NB4 (cell line): ENCODE data around the gene PTK6.

Source experiments
- DNase-seq: peaks from one replicate; pipeline ENCODE4 v3.0.0; 2010; ENCODE audit warnings: low read depth
- H3K4me3 ChIP-seq: one replicate; pipeline ENCODE4 v1.5.1; 2011; ENCODE audit warnings: mild to moderate bottlenecking, low read depth, low read length, moderate library complexity
- CTCF ChIP-seq: IDR thresholded peaks from one replicate; pipeline ENCODE4 v1.5.1; 2012; ENCODE audit warnings: low read depth, low read length
- MAX ChIP-seq: IDR thresholded peaks from 2 replicates; pipeline ENCODE4 v1.6.1; 2011; ENCODE audit warnings: low read depth, low read length
- MYC ChIP-seq: IDR thresholded peaks from 2 replicates; pipeline ENCODE4 v1.6.1; 2011; ENCODE audit warnings: low read depth, low read length
- POLR2A ChIP-seq: IDR thresholded peaks from 2 replicates; pipeline ENCODE4 v1.6.1; 2011; ENCODE audit warnings: mild to moderate bottlenecking; ENCODE audit not compliant: insufficient read length; ENCODE audit errors: extremely low read depth

Gene PTK6

DNA sequence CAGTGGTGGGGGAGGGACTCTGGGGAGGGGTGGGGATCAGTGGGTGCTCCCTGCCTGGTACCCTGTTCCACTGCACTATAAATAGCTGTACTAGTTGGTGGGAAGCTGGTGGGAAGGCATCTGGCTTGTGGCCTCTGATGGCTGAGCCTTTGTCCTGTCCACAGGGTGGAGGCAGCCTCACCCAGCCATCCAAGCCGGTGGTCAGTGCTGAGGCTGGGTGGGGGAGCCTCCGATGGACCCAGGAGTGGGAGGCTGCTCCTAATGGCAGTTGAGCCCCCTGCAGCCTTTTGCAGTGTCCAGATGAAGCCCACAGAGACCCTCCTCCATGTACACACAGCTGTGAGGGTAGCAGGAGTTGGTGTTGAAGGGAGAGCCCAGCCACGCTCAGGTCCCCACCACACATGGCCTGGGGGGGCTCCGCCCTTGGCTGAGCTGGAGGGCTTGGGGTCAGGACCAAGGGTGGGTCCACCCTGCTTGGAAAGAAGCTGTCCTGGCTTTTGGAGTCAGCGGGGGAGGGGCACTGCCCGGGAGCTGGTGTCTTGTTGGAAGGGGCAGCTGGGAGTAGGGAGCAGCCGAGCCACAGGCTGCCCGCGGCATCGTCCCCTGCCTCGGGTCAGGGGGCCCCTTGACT, 14.1 kb downstream of the PTK6 start:
- no peak for DNase-seq
- H3K4me3 ChIP-seq = no peak overlapping the region
- TF ChIP-seq POLR2A (no peak), CTCF (no peak), MAX (no peak), MYC (no peak)

DNA sequence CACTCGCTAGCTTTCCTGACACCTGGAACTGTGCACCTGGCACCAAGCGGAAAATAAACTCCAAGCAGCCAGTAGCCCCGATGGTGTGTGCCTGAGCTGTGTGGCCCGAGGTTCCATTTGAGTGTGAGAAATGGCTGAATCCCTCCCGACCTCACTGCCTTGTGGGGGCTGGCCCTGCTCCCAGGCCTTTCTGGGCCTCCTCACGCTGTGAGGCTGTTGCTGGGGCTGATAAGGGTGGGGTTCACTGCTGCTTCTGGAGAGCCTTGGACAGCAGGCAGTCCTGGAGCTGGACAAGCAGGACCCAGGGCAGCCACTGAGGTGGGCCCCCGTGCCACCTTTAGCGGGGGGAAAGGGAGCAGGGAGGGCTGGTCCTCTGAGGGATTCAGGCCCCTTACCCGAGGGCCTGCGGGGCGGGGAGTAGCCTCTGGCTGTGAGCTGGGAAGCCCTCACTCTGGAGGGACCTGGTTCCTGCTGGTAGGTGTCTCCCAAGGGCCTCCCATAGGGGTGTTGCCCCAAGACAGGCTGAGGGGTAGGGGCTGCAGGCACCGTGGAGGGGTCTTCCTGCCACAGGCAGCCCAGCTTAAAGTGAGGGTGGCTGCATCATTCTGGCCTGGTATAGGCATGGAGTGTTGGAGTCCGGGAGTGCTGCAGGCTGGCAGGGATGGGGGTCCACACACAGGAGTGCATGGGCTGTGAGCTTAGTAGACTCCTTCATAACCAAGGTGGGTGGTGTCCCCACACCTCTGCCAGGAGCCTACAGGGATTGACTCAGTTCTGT, 14.9 kb downstream of the PTK6 start:
- no peak overlapping the region for H3K4me3 ChIP-seq
- DNase-seq = no peak

DNA sequence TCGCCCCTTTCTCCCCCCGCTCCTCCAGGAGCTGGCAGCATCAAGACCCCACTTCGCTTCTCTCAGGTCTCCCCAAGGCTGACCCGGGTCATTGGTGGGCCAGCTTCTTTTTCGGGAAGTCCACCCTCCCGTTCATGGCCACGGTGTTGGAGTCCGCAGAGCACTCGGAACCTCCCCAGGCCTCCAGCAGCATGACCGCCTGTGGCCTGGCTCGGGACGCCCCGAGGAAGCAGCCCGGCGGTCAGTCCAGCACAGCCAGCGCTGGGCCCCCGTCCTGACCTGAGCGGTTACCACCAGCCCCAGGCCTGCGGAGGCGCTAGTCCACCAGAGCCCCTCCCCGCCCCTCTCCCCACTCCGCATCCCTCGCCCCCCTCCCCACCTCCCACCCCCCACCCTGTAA, 15.6 kb downstream of the PTK6 start:
- TF ChIP-seq POLR2A = no peak
- no peak for TF ChIP-seq CTCF
- TF ChIP-seq MAX = no peak
- no peak for TF ChIP-seq MYC
- no peak overlapping the region for H3K4me3 ChIP-seq
- no peak for DNase-seq

More for the DNA sequence above, 14.9 kb downstream of the PTK6 start:
- no peak for TF ChIP-seq CTCF
- TF ChIP-seq MYC = no peak
- TF ChIP-seq MAX = no peak
- no peak for TF ChIP-seq POLR2A

DNA sequence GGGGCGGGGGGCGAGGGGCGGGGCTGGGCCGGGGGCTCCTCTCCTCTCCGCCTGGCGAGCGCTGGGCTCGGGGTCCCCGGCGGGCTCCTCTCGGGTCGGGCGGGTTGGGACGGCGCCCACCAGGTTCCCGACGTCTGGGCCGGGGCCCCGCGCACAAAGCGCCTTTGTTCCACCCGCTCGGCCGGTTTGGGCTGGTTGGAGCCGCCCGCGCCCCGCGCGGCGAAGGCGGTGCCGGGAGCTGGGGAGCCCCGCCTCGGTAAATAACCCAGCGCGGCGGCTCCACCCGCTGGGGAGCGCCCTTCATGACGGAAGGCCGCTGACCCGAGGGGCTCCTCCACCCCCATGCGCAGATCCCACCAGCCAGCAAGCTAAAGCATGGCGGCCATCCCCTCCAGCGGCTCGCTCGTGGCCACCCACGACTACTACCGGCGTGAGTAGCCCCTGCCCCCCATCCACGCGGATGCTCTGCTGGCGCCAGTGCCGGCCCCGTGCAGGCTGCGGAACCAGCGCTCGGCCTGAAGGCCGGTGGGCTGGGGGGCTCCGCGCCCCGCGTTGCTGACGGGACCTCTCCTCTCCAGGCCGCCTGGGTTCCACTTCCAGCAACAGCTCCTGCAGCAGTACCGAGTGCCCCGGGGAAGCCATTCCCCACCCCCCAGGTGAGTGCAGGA, 16.1 kb downstream of the PTK6 start:
- H3K4me3 ChIP-seq = no peak overlapping the region
- DNase-seq = no peak
- no peak for TF ChIP-seq MYC
- no peak for TF ChIP-seq CTCF
- no peak for TF ChIP-seq POLR2A
- TF ChIP-seq MAX = no peak

- DNase-seq = no peak
- no peak within 1 kb of the TSS for H3K4me3 ChIP-seq
- no peak for TF ChIP-seq CTCF
- no peak for TF ChIP-seq MYC
Measured at GRCh38 chr20:63520504-63520933, 16.7 kb downstream of the PTK6 start, which contains the start of gene PPDPF. Gene PPDPF (plus strand): TSS chr20:63520765. CDS start chr20:63521309, 544 bp downstream.
